ENCODE data around the gene TRIM65.
"Not testable (repeated sequence)": the region's sequence is repeated elsewhere in the genome, so short reads cannot be mapped to it uniquely, and the experiment has no call there.

Gene TRIM65

GRCh38 chr17:75869282-75870141 lies 27.2 kb downstream of the TRIM65 start:
- CTCF ChIA-PET, result interaction anchor here (1.5 kb wide), 1 partner anchor 136 kb away, joined by 3 read pairs; no protein-coding TSS in a partner anchor

GRCh38 chr17:75868730-75869281 lies 27.9 kb downstream of the TRIM65 start:
- POLR2A ChIA-PET, result interaction anchor here (1.6 kb wide), 1 partner anchor 14 kb away, joined by 5 read pairs; the partner anchor contains the start of gene WBP2

More at GRCh38 chr17:75869282-75870141, 27.2 kb downstream of the TRIM65 start:
- TF ChIP-seq PKNOX1 (IDR thresholded peaks at IDR 0.05) (no peak), HDGF (IDR thresholded peaks at IDR 0.05; ENCODE audit: borderline replicate concordance) (no peak), FOXA1 (IDR thresholded peaks at IDR 0.05) (no peak), BHLHE40 (IDR thresholded peaks at IDR 0.05; ENCODE audit: borderline replicate concordance) (no peak), TARDBP (IDR thresholded peaks at IDR 0.05) (no peak), SP1 (IDR thresholded peaks at IDR 0.05) (no peak), NFRKB (IDR thresholded peaks at IDR 0.05) (no peak), LEF1 (IDR thresholded peaks at IDR 0.05; ENCODE audit: borderline replicate concordance) (no peak), ZNF384 (IDR thresholded peaks at IDR 0.05) (no peak), FOXM1 (IDR thresholded peaks at IDR 0.05; ENCODE audit: borderline replicate concordance) (no peak), FOXK2 (IDR thresholded peaks at IDR 0.05) (no peak), ELF4 (IDR thresholded peaks at IDR 0.05) (no peak), SUZ12 (IDR thresholded peaks at IDR 0.05) (no peak), ARNT (IDR thresholded peaks at IDR 0.05) (no peak), L3MBTL2 (conservative IDR thresholded peaks at IDR 0.05) (no peak), CTBP1 (IDR thresholded peaks at IDR 0.05; ENCODE audit: borderline replicate concordance) (no peak)
- POLR2A ChIA-PET, result interaction anchor here (1.2 to 1.6 kb wide), 2 partner anchors 15 to 89 kb away, joined by 5 read pairs; partner anchors contain the start of gene WBP2
- DNase-seq (ENCODE audit: extremely low spot score), result no peak

GRCh38 chr17:75865404-75866188 lies 31.2 kb downstream of the TRIM65 start:
- CTCF ChIA-PET, result interaction anchor here (0.7 kb wide), 1 partner anchor 26 kb away, joined by 4 read pairs; no protein-coding TSS in a partner anchor
- POLR2A ChIA-PET; DNase-seq (ENCODE audit: extremely low spot score): not testable (repeated sequence)

More at GRCh38 chr17:75868730-75869281, 27.9 kb downstream of the TRIM65 start:
- DNase-seq (ENCODE audit: extremely low spot score), result not testable (repeated sequence)
- CTCF ChIA-PET, result interaction anchor here (1.5 kb wide), 1 partner anchor 137 kb away, joined by 3 read pairs; no protein-coding TSS in a partner anchor

GRCh38 chr17:75864887-75865286 lies 31.9 kb downstream of the TRIM65 start:
- not testable (repeated sequence) for DNase-seq (ENCODE audit: extremely low spot score)
- CTCF ChIA-PET, result interaction anchor here (0.6 to 0.7 kb wide), 3 partner anchors 26 to 372 kb away, joined by 3 to 4 read pairs (median 3); no protein-coding TSS in a partner anchor
- POLR2A ChIA-PET, result interaction anchor here (0.8 to 2.4 kb wide), 3 partner anchors 10 to 85 kb away, joined by 3 to 6 read pairs (median 4); partner anchors contain the start of gene WBP2

- CTCF ChIA-PET, result interaction anchor here (0.6 kb wide), 2 partner anchors 117 to 372 kb away, joined by 3 read pairs; no protein-coding TSS in a partner anchor
- POLR2A ChIA-PET, result interaction anchor here (0.8 to 2.4 kb wide), 3 partner anchors 9 to 85 kb away, joined by 3 to 6 read pairs (median 4); partner anchors contain the start of gene WBP2
- TF ChIP-seq HDGF (IDR thresholded peaks at IDR 0.05; ENCODE audit: borderline replicate concordance), result no peak
- no peak for TF ChIP-seq FOXK2 (IDR thresholded peaks at IDR 0.05)
- TF ChIP-seq ZNF384 (IDR thresholded peaks at IDR 0.05), result no peak
- TF ChIP-seq ELF4 (IDR thresholded peaks at IDR 0.05), result no peak
- TF ChIP-seq FOXA1 (IDR thresholded peaks at IDR 0.05), result no peak
- TF ChIP-seq L3MBTL2 (conservative IDR thresholded peaks at IDR 0.05), result no peak
- no peak for TF ChIP-seq TARDBP (IDR thresholded peaks at IDR 0.05)
- no peak for TF ChIP-seq LEF1 (IDR thresholded peaks at IDR 0.05; ENCODE audit: borderline replicate concordance)
- no peak for TF ChIP-seq SP1 (IDR thresholded peaks at IDR 0.05)
- no peak for TF ChIP-seq NFRKB (IDR thresholded peaks at IDR 0.05)
- no peak for TF ChIP-seq BHLHE40 (IDR thresholded peaks at IDR 0.05; ENCODE audit: borderline replicate concordance)
- no peak for TF ChIP-seq SUZ12 (IDR thresholded peaks at IDR 0.05)
- TF ChIP-seq PKNOX1 (IDR thresholded peaks at IDR 0.05), result no peak
- no peak for DNase-seq (ENCODE audit: extremely low spot score)
Measured at GRCh38 chr17:75864448-75864871, 32.3 kb downstream of the TRIM65 start.

GRCh38 chr17:75861927-75862317 lies 34.8 kb downstream of the TRIM65 start:
- DNase-seq (ENCODE audit: extremely low spot score), result no peak
- TF ChIP-seq FOXA1 (IDR thresholded peaks at IDR 0.05) (no peak), BHLHE40 (IDR thresholded peaks at IDR 0.05; ENCODE audit: borderline replicate concordance) (no peak), CTBP1 (IDR thresholded peaks at IDR 0.05; ENCODE audit: borderline replicate concordance) (no peak), FOXK2 (IDR thresholded peaks at IDR 0.05) (no peak), FOXM1 (IDR thresholded peaks at IDR 0.05; ENCODE audit: borderline replicate concordance) (no peak), HDGF (IDR thresholded peaks at IDR 0.05; ENCODE audit: borderline replicate concordance) (no peak), SP1 (IDR thresholded peaks at IDR 0.05) (no peak), TARDBP (IDR thresholded peaks at IDR 0.05) (no peak), PKNOX1 (IDR thresholded peaks at IDR 0.05) (no peak), L3MBTL2 (conservative IDR thresholded peaks at IDR 0.05) (no peak), ELF4 (IDR thresholded peaks at IDR 0.05) (no peak), ARNT (IDR thresholded peaks at IDR 0.05) (no peak), ZNF384 (IDR thresholded peaks at IDR 0.05) (no peak)
- CTCF ChIA-PET, result interaction anchor here (1.1 to 2.6 kb wide), 7 partner anchors 11 to 65 kb away, joined by 4 to 33 read pairs (median 10); partner anchors contain the start of gene TRIM47
- POLR2A ChIA-PET, result interaction anchor here (0.6 kb wide), 1 partner anchor 254 kb away, joined by 3 read pairs; no protein-coding TSS in a partner anchor

GRCh38 chr17:75859358-75859757 lies 37.4 kb downstream of the TRIM65 start:
- CTCF ChIA-PET, result interaction anchor here (0.9 to 1.4 kb wide), 2 partner anchors 13 to 76 kb away, joined by 3 to 4 read pairs; no protein-coding TSS in a partner anchor
- DNase-seq (ENCODE audit: extremely low spot score); POLR2A ChIA-PET: not testable (repeated sequence)
